Thoracic aorta (tissue), 2 donors: ENCODE data around the gene P2RX7. TPM values are rescaled to one million over a fixed set of nuclear protein-coding genes. Genes with fewer than 3 reads are reported as not detected.
A peak's percentile ranks its signal among the peaks of the same experiment; 100 is the strongest.

Source experiments
- ATAC-seq: fragments of 150-250 bp; one replicate; pipeline ENCODE4 v1.8.0; 2017; ENCODE audit warnings: low read depth; ENCODE audit not compliant: insufficient number of reproducible peaks, low FRiP score
- DNase-seq: peaks from one replicate; pipeline ENCODE4 v3.0.0-alpha.2; 2020; ENCODE audit warnings: low spot score
- H3K27ac ChIP-seq, 2 donors: fragments of 200-600 bp; sonication (generic); 1 replicate in 1 of 2; 2 replicates in 1 of 2; pipeline ENCODE4 v1.5.1; 2016; ENCODE audit warnings: mild to moderate bottlenecking in 2 of 2, moderate library complexity in 2 of 2
- H3K27me3 ChIP-seq: fragments of 200-600 bp; sonication (generic); replicated peaks from 2 replicates; pipeline ENCODE4 v1.6.0; 2016; ENCODE audit warnings: mild to moderate bottlenecking; ENCODE audit not compliant: insufficient read depth
- H3K36me3 ChIP-seq: fragments of 200-600 bp; sonication (generic); one replicate; pipeline ENCODE4 v1.5.1; 2016
- H3K4me1 ChIP-seq, 2 donors: fragments of 200-600 bp; sonication (generic); 1 replicate in 1 of 2; 2 replicates in 1 of 2; pipeline versions ENCODE4 v1.5.1 to v1.6.0; 2016; ENCODE audit warnings: low read depth in 2 of 2, mild to moderate bottlenecking in 1 of 2; ENCODE audit not compliant: control insufficient read depth in 1 of 2
- H3K4me3 ChIP-seq: fragments of 200-600 bp; sonication (generic); 2 replicates; pipeline ENCODE4 v1.5.1; 2016; ENCODE audit warnings: mild to moderate bottlenecking
- H3K9me3 ChIP-seq: fragments of 200-600 bp; sonication (generic); 2 replicates; pipeline ENCODE4 v1.5.1; 2016
- total RNA-seq, 2 donors: library from RNA; depleted of rRNA; stranded (reverse); fragments of >200 nt; gene quantifications; one replicate each; pipeline versions ENCODE4 v1.1.0 to v1.2.3, GENCODE V29; 2016
- TF ChIP-seq, protein P1 (sequence below): fragments of 200-600 bp; sonication (generic); IDR thresholded peaks from one replicate; pipeline ENCODE4 v1.5.1; 2019; ENCODE audit warnings: antibody characterized with exemption

Gene P2RX7
- total RNA-seq, 2 donors from 2014 or later = 3.2 to 4.0 TPM

DNA sequence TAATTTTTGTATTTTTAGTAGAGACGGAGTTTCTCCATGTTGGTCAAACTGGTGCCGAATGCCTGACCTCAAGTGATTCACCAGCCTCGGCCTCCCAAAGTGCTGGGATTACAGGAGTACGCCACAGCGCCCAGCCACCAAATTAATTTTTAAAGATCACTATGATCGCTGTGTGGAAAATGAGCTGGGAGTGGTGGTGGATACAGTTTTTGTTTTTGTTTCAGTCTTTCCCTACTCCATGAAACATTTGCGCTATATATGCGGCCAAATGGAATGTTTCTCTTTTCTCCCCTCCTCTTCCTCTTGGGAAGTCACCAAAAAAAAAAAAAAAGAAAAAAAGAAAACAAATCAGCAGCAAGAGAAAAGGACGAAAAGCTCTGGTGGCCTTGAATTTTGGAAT lies 56.5 kb downstream of the P2RX7 start:
- Histone ChIP-seq H3K27me3 (no peaks in the 10 kb centered on the region), H3K4me3 (no peak overlapping the region), H3K9me3 (no peaks in the 10 kb centered on the region), H3K4me1 (peaks cover 3 to 4% of the 10 kb centered on the region in 2 donors), H3K27ac (no peak overlapping the region), H3K36me3 (no peaks in the 10 kb centered on the region)
- TF ChIP-seq, protein P1, sequence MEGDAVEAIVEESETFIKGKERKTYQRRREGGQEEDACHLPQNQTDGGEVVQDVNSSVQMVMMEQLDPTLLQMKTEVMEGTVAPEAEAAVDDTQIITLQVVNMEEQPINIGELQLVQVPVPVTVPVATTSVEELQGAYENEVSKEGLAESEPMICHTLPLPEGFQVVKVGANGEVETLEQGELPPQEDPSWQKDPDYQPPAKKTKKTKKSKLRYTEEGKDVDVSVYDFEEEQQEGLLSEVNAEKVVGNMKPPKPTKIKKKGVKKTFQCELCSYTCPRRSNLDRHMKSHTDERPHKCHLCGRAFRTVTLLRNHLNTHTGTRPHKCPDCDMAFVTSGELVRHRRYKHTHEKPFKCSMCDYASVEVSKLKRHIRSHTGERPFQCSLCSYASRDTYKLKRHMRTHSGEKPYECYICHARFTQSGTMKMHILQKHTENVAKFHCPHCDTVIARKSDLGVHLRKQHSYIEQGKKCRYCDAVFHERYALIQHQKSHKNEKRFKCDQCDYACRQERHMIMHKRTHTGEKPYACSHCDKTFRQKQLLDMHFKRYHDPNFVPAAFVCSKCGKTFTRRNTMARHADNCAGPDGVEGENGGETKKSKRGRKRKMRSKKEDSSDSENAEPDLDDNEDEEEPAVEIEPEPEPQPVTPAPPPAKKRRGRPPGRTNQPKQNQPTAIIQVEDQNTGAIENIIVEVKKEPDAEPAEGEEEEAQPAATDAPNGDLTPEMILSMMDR = no peak
- DNase-seq (no peak), ATAC-seq (no peak)

DNA sequence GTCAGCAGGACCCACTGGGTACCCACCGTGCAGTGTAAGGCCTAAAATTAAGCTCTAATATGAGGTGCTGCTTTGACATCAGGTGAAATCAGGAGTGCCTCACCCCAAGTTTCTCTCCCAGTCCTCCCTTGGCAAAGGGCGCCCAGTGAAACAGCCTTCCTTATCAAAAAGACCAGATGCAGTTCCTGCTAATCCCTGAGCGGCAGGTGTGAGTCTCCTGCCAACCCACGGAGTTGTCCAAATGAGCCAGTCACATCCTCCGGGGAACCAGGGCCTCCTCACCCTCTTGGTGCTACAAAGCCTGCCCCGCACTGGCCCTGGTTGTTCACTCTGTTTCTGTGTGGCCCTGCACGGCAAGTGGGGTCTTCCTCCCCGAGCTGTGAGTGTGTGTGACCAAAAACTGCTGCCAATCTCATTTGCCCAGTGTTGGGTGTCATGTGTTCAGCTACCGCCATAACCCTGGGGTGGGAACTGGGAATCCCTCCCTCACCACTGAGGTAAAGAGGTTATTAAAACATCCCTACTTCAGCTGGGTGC lies 57.0 kb downstream of the P2RX7 start:
- no peak overlapping the region for H3K4me3 ChIP-seq
- TF ChIP-seq, protein P1 = no peak
- peaks cover 3 to 4% of the 10 kb centered on the region in 2 donors for H3K4me1 ChIP-seq
- H3K9me3 ChIP-seq = no peaks in the 10 kb centered on the region
- no peak overlapping the region for H3K27ac ChIP-seq
- ATAC-seq (no peak), DNase-seq (no peak)
- no peaks in the 10 kb centered on the region for H3K27me3 ChIP-seq
- no peaks in the 10 kb centered on the region for H3K36me3 ChIP-seq

DNA sequence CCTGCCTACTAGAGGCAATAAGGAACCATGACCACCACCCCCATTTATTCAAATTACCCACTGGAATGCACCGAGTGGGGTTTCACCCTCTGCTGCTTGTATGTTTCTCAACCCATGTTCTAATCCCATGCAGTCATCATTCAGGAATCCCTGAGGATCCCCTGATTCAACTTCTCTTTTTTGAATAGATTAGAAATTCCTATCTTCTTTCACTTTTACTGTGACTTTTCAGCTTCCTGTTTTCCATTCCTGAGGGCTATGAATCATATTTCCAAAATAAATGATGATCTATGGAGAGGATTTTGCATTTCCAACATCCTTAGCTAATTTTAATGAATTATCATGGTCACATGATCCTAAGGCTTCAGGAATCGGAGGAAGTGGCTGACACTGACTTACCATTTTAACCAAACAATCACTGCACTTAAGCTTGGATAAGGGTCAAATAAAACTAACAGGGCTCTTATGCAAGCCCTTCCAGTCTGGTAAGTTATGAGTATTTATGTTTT lies 57.9 kb downstream of the P2RX7 start:
- no peaks in the 10 kb centered on the region for H3K36me3 ChIP-seq
- H3K27ac ChIP-seq = no peak overlapping the region
- peak; percentile 69 for ATAC-seq
- DNase-seq = no peak
- H3K9me3 ChIP-seq = no peaks in the 10 kb centered on the region
- peaks cover 3 to 4% of the 10 kb centered on the region in 2 donors for H3K4me1 ChIP-seq
- TF ChIP-seq, protein P1 = no peak
- H3K27me3 ChIP-seq = no peaks in the 10 kb centered on the region
- no peak overlapping the region for H3K4me3 ChIP-seq

DNA sequence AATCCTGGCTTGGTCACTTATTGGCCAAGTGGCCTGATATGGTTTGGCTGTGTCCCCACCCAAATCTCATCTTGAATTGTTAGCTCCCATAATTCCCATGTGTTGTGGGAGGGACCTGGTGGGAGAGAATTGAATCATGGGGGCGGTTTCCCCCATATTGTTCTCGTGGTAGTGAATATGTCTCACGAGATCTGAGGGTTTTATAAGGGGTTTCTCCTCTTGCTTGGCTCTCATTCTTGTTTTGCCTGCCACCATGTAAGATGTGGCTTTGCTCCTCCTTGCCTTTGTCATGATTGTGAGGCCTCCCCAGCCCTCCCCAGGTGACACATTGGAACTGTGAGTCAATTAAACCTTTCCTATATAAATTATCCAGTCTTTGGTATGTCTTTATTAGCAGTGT lies 58.5 kb downstream of the P2RX7 start:
- H3K4me1 ChIP-seq = peaks cover 3 to 4% of the 10 kb centered on the region in 2 donors
- H3K27me3 ChIP-seq = no peaks in the 10 kb centered on the region
- no peaks in the 10 kb centered on the region for H3K36me3 ChIP-seq
- TF ChIP-seq, protein P1 = no peak
- H3K4me3 ChIP-seq = no peak overlapping the region
- no peaks in the 10 kb centered on the region for H3K9me3 ChIP-seq
- H3K27ac ChIP-seq = peak overlapping the region in 1 of 2 donors; percentile 16
- ATAC-seq = no peak
- DNase-seq = no peak

DNA sequence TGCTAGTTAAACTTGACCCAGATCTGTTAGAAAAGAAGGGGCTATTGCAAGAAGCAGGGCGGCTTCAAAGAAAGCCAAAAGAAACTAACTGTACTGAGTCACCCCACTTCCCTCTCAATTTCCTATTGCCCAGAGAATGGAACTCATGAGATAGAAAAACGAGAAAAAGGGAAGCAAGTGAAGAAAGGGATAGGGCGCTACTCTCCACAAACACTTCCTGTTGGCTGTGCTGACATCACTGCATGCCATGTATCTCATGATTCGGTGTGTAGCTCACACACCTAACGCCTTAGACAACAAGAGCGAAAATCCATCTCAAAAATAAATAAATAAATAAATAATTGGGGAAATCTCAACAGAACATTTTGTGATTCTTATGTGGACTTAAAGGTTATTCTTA lies 64.2 kb downstream of the P2RX7 start:
- no peaks in the 10 kb centered on the region for H3K27me3 ChIP-seq
- ATAC-seq = no peak
- H3K4me3 ChIP-seq = no peak overlapping the region
- H3K4me1 ChIP-seq = no peaks in the 10 kb centered on the region
- TF ChIP-seq, protein P1 = no peak
- DNase-seq = no peak
- no peaks in the 10 kb centered on the region for H3K9me3 ChIP-seq
- no peaks in the 10 kb centered on the region for H3K36me3 ChIP-seq
- no peak overlapping the region for H3K27ac ChIP-seq
